ENCODE measurements around the gene PGC. TPM values are rescaled to one million over a fixed set of nuclear protein-coding genes. Genes with fewer than 3 reads are reported as not detected.
"Not testable (repeated sequence)": the region's sequence is repeated elsewhere in the genome, so short reads cannot be mapped to it uniquely, and the experiment has no call there.

The PGC gene
- total RNA-seq, 1 donor: not detected

GRCh38 chr6:41767112-41767833, 20.1 kb upstream of the PGC start:
- H3K4me3 ChIP-seq (ENCODE audit: low read depth, low read length): no peak overlapping the region
- peak; percentile 89 for DNase-seq (ENCODE audit: low read depth)
- TF ChIP-seq, protein P1, sequence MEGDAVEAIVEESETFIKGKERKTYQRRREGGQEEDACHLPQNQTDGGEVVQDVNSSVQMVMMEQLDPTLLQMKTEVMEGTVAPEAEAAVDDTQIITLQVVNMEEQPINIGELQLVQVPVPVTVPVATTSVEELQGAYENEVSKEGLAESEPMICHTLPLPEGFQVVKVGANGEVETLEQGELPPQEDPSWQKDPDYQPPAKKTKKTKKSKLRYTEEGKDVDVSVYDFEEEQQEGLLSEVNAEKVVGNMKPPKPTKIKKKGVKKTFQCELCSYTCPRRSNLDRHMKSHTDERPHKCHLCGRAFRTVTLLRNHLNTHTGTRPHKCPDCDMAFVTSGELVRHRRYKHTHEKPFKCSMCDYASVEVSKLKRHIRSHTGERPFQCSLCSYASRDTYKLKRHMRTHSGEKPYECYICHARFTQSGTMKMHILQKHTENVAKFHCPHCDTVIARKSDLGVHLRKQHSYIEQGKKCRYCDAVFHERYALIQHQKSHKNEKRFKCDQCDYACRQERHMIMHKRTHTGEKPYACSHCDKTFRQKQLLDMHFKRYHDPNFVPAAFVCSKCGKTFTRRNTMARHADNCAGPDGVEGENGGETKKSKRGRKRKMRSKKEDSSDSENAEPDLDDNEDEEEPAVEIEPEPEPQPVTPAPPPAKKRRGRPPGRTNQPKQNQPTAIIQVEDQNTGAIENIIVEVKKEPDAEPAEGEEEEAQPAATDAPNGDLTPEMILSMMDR (IDR thresholded peaks at IDR 0.05; ENCODE audit: insufficient read depth, low read length): no peak

GRCh38 chr6:41766043-41766664, 19.0 kb upstream of the PGC start:
- not testable (repeated sequence) for H3K4me3 ChIP-seq (ENCODE audit: low read depth, low read length)
- DNase-seq (ENCODE audit: low read depth): peak; percentile 12

- no peak for DNase-seq (ENCODE audit: low read depth)
- TF ChIP-seq, protein P1 (IDR thresholded peaks at IDR 0.05; ENCODE audit: insufficient read depth, low read length): no peak
These were observed 16.3 kb upstream of the PGC start for GRCh38 chr6:41763470-41763869.

GRCh38 chr6:41759905-41760579, 12.8 kb upstream of the PGC start:
- TF ChIP-seq, protein P1 (IDR thresholded peaks at IDR 0.05; ENCODE audit: insufficient read depth, low read length): no peak
- H3K4me3 ChIP-seq (ENCODE audit: low read depth, low read length): no peak overlapping the region
- no peak for DNase-seq (ENCODE audit: low read depth)

More at GRCh38 chr6:41763470-41763869, 16.3 kb upstream of the PGC start:
- H3K4me3 ChIP-seq (ENCODE audit: low read depth, low read length): no peak overlapping the region

GRCh38 chr6:41759106-41759904, 12.1 kb upstream of the PGC start:
- no peak for DNase-seq (ENCODE audit: low read depth)
- no peak overlapping the region for H3K4me3 ChIP-seq (ENCODE audit: low read depth, low read length)
- TF ChIP-seq, protein P1 (IDR thresholded peaks at IDR 0.05; ENCODE audit: insufficient read depth, low read length): no peak

- TF ChIP-seq, protein P1 (IDR thresholded peaks at IDR 0.05; ENCODE audit: insufficient read depth, low read length): no peak
- no peak overlapping the region for H3K4me3 ChIP-seq (ENCODE audit: low read depth, low read length)
- DNase-seq (ENCODE audit: low read depth): no peak
These were observed 11.4 kb upstream of the PGC start for GRCh38 chr6:41758641-41759035.
